ENCODE measurements around the gene FANCG. TPM values are rescaled to one million over a fixed set of nuclear protein-coding genes. Genes with fewer than 3 reads are reported as not detected.

FANCG gene
- total RNA-seq, 2 donors from 2014 or later = 94.7 to 112 TPM

DNA sequence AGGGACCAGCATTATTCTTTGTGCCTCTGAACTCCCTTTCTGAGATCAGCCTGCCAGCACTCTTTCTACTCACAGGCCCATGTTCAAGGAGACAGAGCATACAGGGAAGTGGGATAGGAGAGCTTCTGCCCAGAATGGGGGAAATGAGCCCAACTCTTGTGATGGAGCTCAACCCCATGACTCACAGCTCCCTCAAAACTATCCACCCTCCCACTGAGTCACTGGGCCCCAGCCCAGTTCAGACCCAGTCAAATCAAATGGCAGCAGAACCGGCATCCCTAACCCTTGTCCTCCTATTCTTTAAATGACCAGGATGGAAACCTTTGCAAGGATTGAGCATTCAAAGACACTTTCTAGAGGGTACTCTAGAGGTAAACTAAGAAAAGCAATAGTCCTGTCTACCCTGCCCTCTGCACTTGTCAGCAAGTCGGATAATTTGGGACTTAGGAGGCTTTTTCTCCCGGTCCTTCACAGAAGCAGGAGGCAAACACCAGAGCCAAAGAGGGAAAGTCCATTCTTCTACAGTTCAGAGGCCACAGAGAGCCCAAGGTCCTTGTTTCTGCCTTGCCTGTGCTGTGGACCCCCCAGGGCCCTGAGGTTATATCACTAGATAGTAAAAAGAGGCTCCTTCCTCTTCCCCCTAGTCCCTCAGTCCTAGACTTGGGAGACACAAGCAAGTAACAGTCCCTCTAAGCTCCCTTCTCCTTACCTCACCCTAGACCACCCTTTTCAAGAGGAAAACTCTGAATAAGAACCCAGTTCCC, 32.7 kb upstream of the FANCG start:
- no peak overlapping the region for H3K9ac ChIP-seq (ENCODE audit: extremely low read depth, low read length, poor library complexity, severe bottlenecking)
- 89 to 100% methylated on average over 2 to 3 of the region's 3 CpGs for WGBS, 2 experiments (ENCODE audit: insufficient coverage in 1 of 2, insufficient read length in 1 of 2)
- no peak overlapping the region for H3K27ac Mint-ChIP-seq
- TF ChIP-seq CTCF (conservative IDR thresholded peaks at IDR 0.05) = no peak
- peaks cover 7% of the 10 kb centered on the region for H3K36me3 ChIP-seq (ENCODE audit: control insufficient read depth, insufficient read depth, low read length)
- peaks cover 45% of the 10 kb centered on the region for H3K4me1 Mint-ChIP-seq
- H3K27ac ChIP-seq (ENCODE audit: low read depth, low read length) = peak overlapping the region; percentile 1
- H3K4me3 ChIP-seq (ENCODE audit: low read length) = peak overlapping the region; percentile 74
- peaks cover 12% of the 10 kb centered on the region for H3K4me1 ChIP-seq (ENCODE audit: control insufficient read depth, insufficient read depth, low read length)
- no peaks in the 10 kb centered on the region for H3K27me3 ChIP-seq (ENCODE audit: control insufficient read depth, insufficient read depth, low read length, poor library complexity, severe bottlenecking)
- H3K9me3 Mint-ChIP-seq = no peaks in the 10 kb centered on the region
- H3K4me3 Mint-ChIP-seq = no peak overlapping the region
- no peak for DNase-seq
- peaks cover 10% of the 10 kb centered on the region for H3K36me3 Mint-ChIP-seq (ENCODE audit: low read depth)
- H3K9me3 ChIP-seq (ENCODE audit: control insufficient read depth, low read length) = no peaks in the 10 kb centered on the region
- no peaks in the 10 kb centered on the region for H3K27me3 Mint-ChIP-seq (ENCODE audit: insufficient read depth)

- H3K4me3 Mint-ChIP-seq = peak overlapping the region; percentile 75
- peaks cover 37% of the 10 kb centered on the region for H3K4me1 Mint-ChIP-seq
- H3K27ac Mint-ChIP-seq = peak overlapping the region; percentile 84
- Histone ChIP-seq H3K4me1 (ENCODE audit: control insufficient read depth, insufficient read depth, low read length) (peaks cover 12% of the 10 kb centered on the region), H3K27ac (ENCODE audit: low read depth, low read length) (peak overlapping the region; percentile 21), H3K9ac (ENCODE audit: extremely low read depth, low read length, poor library complexity, severe bottlenecking) (peak overlapping the region; percentile 66), H3K9me3 (ENCODE audit: control insufficient read depth, low read length) (no peaks in the 10 kb centered on the region), H3K36me3 (ENCODE audit: control insufficient read depth, insufficient read depth, low read length) (peaks cover 19% of the 10 kb centered on the region), H3K27me3 (ENCODE audit: control insufficient read depth, insufficient read depth, low read length, poor library complexity, severe bottlenecking) (no peaks in the 10 kb centered on the region), H3K4me3 (ENCODE audit: low read length) (peak overlapping the region; percentile 84)
- no peaks in the 10 kb centered on the region for H3K9me3 Mint-ChIP-seq
- TF ChIP-seq CTCF (conservative IDR thresholded peaks at IDR 0.05) = no peak
- peak; percentile 99 for DNase-seq
- H3K27me3 Mint-ChIP-seq (ENCODE audit: insufficient read depth) = no peaks in the 10 kb centered on the region
- WGBS, 2 experiments (ENCODE audit: insufficient coverage in 1 of 2, insufficient read length in 1 of 2) = 0 to 1% methylated on average over 14 to 57 of the region's 57 CpGs
- H3K36me3 Mint-ChIP-seq (ENCODE audit: low read depth) = peaks cover 15% of the 10 kb centered on the region
These were observed 31.5 kb upstream of the FANCG start for GRCh38 chr9:35111001-35111933.

- H3K36me3 Mint-ChIP-seq (ENCODE audit: low read depth) = peaks cover 24% of the 10 kb centered on the region
- H3K27ac Mint-ChIP-seq = no peak overlapping the region
- H3K4me3 Mint-ChIP-seq = peak overlapping the region; percentile 75
- Histone ChIP-seq H3K27ac (ENCODE audit: low read depth, low read length) (no peak overlapping the region), H3K27me3 (ENCODE audit: control insufficient read depth, insufficient read depth, low read length, poor library complexity, severe bottlenecking) (no peaks in the 10 kb centered on the region), H3K4me1 (ENCODE audit: control insufficient read depth, insufficient read depth, low read length) (peaks cover 12% of the 10 kb centered on the region), H3K36me3 (ENCODE audit: control insufficient read depth, insufficient read depth, low read length) (peaks cover 28% of the 10 kb centered on the region), H3K9ac (ENCODE audit: extremely low read depth, low read length, poor library complexity, severe bottlenecking) (no peak overlapping the region), H3K4me3 (ENCODE audit: low read length) (peak overlapping the region; percentile 84), H3K9me3 (ENCODE audit: control insufficient read depth, low read length) (no peaks in the 10 kb centered on the region)
- TF ChIP-seq CTCF (conservative IDR thresholded peaks at IDR 0.05) = no peak
- no peaks in the 10 kb centered on the region for H3K9me3 Mint-ChIP-seq
- H3K4me1 Mint-ChIP-seq = peaks cover 37% of the 10 kb centered on the region
- no peaks in the 10 kb centered on the region for H3K27me3 Mint-ChIP-seq (ENCODE audit: insufficient read depth)
- DNase-seq = no peak
- WGBS, 2 experiments (ENCODE audit: insufficient coverage in 1 of 2, insufficient read length in 1 of 2) = 75 to 81% methylated on average over 1 to 3 of the region's 3 CpGs
These were observed 30.6 kb upstream of the FANCG start for GRCh38 chr9:35110327-35110761.

Data from endodermal cell (in vitro differentiated cells).